ENCODE results near the gene ZNF575. TPM values are rescaled to one million over a fixed set of nuclear protein-coding genes. Genes with fewer than 3 reads are reported as not detected.

The ZNF575 gene
- total RNA-seq, 4 donors from 2014 or later = 0.21 to 2.8 TPM; not detected in 2

DNA sequence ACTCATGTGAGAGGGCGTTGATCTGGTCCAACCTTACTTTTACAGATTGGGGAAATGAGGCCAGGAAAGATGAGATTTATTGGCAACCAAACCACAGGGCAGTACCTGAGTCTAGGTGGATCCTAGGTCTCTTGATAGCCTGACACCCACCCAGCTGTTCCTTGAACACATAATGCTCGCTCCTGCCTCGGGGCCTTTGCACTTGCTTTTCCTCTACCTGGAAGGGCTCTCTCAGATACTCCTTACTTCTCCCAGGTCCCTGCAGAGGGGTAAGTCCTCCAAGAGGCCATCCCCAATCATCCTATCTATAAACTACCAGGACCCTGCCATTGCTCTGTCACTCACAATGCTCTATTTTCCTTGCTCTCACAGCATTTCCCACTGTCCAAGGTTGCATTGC lies 7.4 kb downstream of the ZNF575 start:
- DNase-seq = no peak
- Histone ChIP-seq H3K9me3 (peaks cover 0 to 5% of the 10 kb centered on the region in 2 donors), H3K4me1 (peaks cover 0 to 3% of the 10 kb centered on the region in 2 donors), H3K4me3 (no peak overlapping the region), H3K27me3 (no peaks in the 10 kb centered on the region), H3K36me3 (no peaks in the 10 kb centered on the region), H3K27ac (no peak overlapping the region)
- no peak for TF ChIP-seq CTCF (IDR thresholded peaks at IDR 0.05)
- intact Hi-C loops (cut with DNase I; ENCODE audit: low total_unique reads) = no loop called here

GRCh38 chr19:43541920-43542650 lies 9.1 kb downstream of the ZNF575 start:
- peaks cover 0 to 5% of the 10 kb centered on the region in 2 donors for H3K9me3 ChIP-seq
- intact Hi-C loops (cut with DNase I; ENCODE audit: low total_unique reads) = no loop called here
- H3K4me1 ChIP-seq = no peaks in the 10 kb centered on the region
- no peak for DNase-seq
- H3K27me3 ChIP-seq = no peaks in the 10 kb centered on the region
- no peaks in the 10 kb centered on the region for H3K36me3 ChIP-seq
- no peak overlapping the region for H3K4me3 ChIP-seq
- H3K27ac ChIP-seq = no peak overlapping the region
- TF ChIP-seq POLR2A (IDR thresholded peaks at IDR 0.05) = no peak
- TF ChIP-seq CTCF (IDR thresholded peaks at IDR 0.05) = no peak

GRCh38 chr19:43544077-43544476 lies 11.1 kb downstream of the ZNF575 start:
- no peaks in the 10 kb centered on the region for H3K36me3 ChIP-seq
- H3K27ac ChIP-seq = no peak overlapping the region
- no peaks in the 10 kb centered on the region for H3K27me3 ChIP-seq
- no peak overlapping the region for H3K4me3 ChIP-seq
- intact Hi-C loops (cut with DNase I; ENCODE audit: low total_unique reads) = no loop called here
- H3K9me3 ChIP-seq = peaks cover 0 to under 1% of the 10 kb centered on the region in 2 donors
- DNase-seq = no peak
- no peaks in the 10 kb centered on the region for H3K4me1 ChIP-seq
- TF ChIP-seq POLR2A (IDR thresholded peaks at IDR 0.05) = no peak
- TF ChIP-seq CTCF (IDR thresholded peaks at IDR 0.05) = no peak

- Histone ChIP-seq H3K4me1 (no peaks in the 10 kb centered on the region), H3K4me3 (no peak overlapping the region), H3K9me3 (no peaks in the 10 kb centered on the region), H3K27ac (no peak overlapping the region), H3K27me3 (no peaks in the 10 kb centered on the region), H3K36me3 (no peaks in the 10 kb centered on the region)
- DNase-seq = no peak
- intact Hi-C loops (cut with DNase I; ENCODE audit: low total_unique reads) = no loop called here
- TF ChIP-seq POLR2A (IDR thresholded peaks at IDR 0.05) (no peak), CTCF (IDR thresholded peaks at IDR 0.05) (no peak)
Observed at GRCh38 chr19:43545276-43545675, 12.3 kb downstream of the ZNF575 start.

- no peak overlapping the region for H3K27ac ChIP-seq
- no peak for TF ChIP-seq POLR2A (IDR thresholded peaks at IDR 0.05)
- no peak for TF ChIP-seq CTCF (IDR thresholded peaks at IDR 0.05)
- H3K4me1 ChIP-seq = no peaks in the 10 kb centered on the region
- H3K36me3 ChIP-seq = no peaks in the 10 kb centered on the region
- intact Hi-C loops (cut with DNase I; ENCODE audit: low total_unique reads) = no loop called here
- no peaks in the 10 kb centered on the region for H3K9me3 ChIP-seq
- DNase-seq = no peak
- no peak overlapping the region for H3K4me3 ChIP-seq
- H3K27me3 ChIP-seq = no peaks in the 10 kb centered on the region
Observed at GRCh38 chr19:43545981-43546380, 13.0 kb downstream of the ZNF575 start.

Measured in uterus (tissue), 4 donors.